ENCODE data around the gene ZC3HAV1.

GRCh38 chr7:139079861-139080260 is 29.7 kb downstream of the ZC3HAV1 start:
- TF ChIP-seq CTCF (IDR thresholded peaks at IDR 0.05) (no peak), EP300 (IDR thresholded peaks at IDR 0.05) (no peak), POLR2A (IDR thresholded peaks at IDR 0.05) (no peak)
